ENCODE results near the gene MINDY4.

The MINDY4 gene

DNA sequence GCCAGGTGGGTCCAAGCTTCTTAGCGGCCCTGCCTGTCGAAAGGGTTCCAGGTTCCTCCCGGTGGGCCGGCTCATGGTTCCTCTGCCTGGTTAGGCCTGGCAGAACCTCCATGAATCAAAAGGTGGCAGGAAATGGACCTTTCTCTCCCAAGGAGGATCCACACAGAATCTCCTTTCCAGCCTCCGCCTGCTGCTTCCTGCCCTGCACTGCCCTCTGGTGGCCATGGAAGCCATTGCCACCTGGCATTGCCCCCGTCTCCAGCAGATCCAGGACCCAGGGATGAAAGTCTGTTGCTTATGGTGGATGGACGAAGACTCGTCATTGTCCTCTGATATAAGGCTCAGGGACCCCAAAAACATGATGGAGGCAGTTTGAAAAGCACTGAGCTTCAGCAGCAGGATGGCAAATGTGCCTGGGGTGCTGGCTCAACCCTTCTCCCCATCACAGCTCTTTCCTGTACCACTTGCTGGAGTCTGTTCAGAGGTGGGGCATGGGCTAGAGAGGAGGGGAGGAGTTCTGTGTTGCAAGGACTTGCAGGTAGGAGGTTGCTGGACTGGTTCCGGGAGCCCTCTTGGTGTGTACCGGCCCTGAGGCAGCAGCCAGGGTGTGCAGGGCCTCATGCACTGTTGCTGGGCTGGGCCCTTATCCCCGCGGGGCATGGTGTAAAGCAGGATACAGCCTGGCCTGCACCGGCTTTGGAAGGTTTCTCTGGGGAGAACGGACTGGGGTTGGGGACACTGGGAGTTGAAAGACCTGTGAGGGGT, 30.6 kb upstream of the MINDY4 start:
- DNase-seq, result peak; percentile 77
- in situ Hi-C loops (cut with MboI; ENCODE audit: low pct_unique_long_range_greater_than_20kb, low sequenced_read_pairs), result no loop called here

DNA sequence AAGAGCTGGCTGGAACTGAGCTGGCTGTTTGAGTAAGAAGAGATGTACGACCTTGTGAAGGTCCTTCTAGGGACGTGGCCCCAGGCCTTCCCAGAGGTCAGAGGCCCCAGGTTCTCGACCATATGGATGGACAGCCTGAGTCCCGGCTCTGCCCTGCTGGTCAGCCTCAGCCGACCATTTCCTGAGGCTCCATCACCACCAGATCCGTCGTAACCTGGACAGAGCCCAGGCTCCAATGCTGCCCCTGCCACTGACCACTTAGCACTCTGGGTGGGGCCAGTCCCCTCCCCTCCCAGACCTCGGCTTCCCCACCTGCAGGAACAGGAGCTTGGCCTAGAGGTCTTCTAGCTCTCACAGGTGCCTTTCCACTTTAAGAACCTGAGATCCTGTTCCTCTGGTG, 29.9 kb upstream of the MINDY4 start:
- in situ Hi-C loops (cut with MboI; ENCODE audit: low pct_unique_long_range_greater_than_20kb, low sequenced_read_pairs), result no loop called here
- DNase-seq, result no peak

DNA sequence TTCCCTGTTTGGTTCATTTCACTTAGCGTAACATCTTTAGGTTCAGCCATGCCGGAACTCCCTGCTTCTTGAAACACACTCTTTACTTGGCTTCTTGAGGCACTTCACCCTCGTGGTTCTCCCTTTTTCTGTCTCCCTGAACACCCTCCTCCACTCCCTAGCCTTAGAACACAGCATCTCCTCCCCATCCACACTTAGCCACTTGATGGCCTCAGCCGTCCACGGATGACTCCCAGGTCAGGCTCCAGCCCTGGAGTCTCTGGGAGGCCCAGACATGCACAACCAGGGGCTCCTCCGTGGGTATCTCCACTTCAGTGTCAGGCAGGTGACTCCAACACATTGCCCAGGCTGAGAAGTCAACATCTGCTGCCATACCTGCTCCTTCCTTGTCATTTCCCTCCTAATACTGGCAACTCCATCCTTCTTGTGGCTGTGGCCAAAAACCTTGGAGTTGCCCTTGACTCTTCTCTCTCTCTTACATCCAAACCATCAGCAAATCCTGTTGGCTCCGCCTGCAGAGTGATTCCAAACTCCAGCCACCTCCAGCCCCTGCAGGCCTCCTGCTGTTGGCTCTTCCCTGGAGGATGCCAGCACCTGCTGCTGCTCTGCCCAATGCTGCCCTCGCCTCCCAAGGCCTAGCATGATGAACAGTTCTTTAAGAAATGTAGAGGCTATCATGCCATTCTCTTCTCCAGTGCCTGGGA, 27.7 kb upstream of the MINDY4 start:
- no peak for DNase-seq
- in situ Hi-C loops (cut with MboI; ENCODE audit: low pct_unique_long_range_greater_than_20kb, low sequenced_read_pairs), result no loop called here

DNA sequence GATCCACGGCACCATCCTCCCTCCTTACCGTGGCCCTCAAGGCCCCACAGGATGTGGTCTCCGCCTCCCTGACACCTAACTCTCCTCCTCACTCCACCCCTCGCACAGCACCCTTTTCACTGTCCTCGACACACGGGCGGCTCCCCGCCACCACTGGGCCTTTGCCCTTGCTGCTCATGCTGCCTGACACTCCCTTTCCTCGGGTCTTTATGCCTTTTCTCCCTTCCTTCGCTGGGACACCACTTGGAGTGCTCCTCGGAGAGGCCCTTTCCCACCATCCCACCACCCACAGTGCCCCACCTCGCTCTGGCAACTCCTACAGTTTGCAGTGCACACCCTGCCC, 27.2 kb upstream of the MINDY4 start:
- no peak for DNase-seq
- in situ Hi-C loops (cut with MboI; ENCODE audit: low pct_unique_long_range_greater_than_20kb, low sequenced_read_pairs), result no loop called here

DNA sequence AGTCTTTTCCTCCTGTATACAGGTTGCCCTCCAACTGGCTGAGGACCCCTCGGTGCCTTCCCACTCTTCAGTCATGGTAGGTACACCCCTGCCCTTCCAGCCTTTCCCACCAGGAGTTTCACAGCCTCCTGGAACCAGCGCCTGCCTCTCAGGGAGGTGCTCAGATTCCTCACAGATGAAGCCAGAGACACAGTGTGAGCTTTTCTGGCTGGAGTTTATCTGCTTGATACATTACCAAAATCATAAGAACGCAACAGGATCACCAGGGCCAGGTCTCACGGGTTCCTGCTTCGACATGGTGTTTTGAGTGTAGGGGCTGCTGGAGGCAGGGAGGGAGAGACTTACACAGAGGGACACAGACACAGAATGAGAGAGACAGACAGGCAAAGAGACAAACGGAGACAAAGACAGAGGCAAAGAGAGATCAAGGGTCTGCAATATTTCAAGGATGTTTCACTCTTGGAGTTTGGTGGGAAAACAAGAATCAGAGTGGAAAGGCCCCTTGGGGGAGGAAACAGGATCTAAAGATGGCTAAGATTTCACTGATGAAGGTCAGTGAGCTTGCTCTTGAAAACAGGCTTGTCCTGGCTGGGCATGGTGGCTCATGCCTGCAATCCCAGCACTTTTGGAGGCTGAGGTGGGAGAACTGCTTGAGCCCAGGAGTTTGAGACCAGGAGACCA, 25.8 kb upstream of the MINDY4 start:
- in situ Hi-C loops (cut with MboI; ENCODE audit: low pct_unique_long_range_greater_than_20kb, low sequenced_read_pairs), result no loop called here

DNA sequence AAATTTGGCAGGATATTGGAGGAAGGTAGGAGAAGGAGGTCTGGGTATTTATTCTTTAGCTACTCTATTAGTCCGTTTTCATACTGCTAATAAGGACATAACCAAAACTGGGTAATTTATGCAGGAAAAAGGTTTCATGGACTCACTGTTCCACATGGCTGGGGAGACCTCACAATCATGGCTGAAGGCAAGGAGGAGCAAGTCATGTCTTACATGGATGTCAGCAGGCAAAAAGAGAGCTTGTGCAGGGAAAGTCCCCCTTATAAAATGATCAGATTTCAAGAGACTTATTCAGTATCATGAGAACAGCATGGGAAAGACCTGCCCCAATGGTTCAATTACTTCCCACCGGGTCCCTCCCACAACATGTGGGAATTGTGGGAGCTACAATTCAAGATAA, 21.2 kb upstream of the MINDY4 start:
- no peak for DNase-seq
- in situ Hi-C loops (cut with MboI; ENCODE audit: low pct_unique_long_range_greater_than_20kb, low sequenced_read_pairs), result no loop called here

More for the DNA sequence above, 25.8 kb upstream of the MINDY4 start:
- DNase-seq, result no peak

DNA sequence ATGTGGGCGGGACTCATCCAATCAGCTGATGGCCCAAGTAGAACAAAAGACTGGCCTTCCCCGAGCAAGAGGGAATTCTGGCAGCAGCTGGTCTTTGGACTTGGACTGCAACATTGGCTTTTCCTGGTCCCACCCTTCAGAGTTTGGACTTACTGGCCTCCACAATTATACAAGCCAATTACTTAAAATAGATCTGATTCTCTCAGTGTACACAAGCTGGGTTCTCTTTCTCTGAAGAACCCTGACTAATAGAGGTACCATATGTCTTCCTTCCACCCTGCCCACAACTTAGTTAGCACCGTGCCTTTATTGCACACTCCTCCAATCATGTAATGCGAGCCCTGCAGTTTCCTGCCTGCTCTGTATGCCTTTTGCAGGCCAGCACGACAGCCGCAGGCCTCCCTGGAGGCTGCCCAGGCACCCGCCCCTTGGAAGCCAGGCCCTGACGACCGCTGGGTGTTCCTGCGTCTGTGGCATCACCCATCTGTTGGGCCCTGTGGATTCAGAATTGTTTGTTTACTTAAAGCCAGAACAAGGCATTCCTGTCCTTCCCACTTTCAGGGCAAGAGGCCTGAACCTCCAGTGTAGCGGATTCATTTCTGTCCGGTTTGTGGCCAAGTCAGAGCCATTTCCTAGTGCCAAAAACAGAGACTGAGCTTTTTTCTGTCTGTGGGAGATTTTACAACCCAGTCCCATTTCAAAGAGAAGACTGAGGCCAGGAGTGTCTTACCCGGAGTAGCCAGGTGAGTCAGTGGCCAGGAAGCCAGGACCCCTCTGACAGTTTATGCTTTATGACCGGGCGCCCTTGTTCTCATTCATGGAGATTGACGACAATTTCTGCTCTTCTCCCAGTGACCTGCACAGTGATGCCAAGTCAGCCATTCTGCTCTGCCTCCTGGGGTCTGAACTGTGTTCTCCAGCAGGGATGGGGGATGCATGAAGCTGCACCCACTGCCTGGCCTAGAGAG, 20.2 kb upstream of the MINDY4 start:
- in situ Hi-C loops (cut with MboI; ENCODE audit: low pct_unique_long_range_greater_than_20kb, low sequenced_read_pairs), result no loop called here
- no peak for DNase-seq

DNA sequence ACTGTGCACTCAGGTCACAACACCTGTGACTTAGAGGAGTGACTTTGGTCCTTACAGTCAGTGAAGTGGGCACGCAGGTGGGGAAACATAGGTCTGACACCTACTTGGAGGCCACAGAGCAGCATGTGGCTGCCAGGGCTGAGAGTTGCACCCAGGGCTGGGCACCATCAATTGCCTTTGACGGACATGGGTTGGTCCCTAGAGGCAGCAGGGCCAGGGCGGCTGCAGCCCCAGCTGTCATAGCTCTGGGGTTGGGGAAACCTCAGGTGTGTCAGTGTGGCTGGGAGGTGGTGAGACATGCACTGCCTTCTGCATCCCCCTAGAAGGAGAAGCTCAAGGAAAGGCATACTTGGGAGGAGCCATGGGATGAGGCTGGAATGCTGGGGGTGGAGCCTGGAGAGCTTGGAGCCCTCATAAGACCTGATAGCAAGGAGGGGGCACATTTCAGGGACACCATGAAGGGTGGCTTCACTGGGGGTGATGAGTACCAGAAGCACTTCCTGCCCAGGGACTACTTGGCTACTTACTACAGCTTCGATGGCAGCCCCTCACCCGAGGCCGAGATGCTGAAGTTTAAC, 19.4 kb upstream of the MINDY4 start, which contains the start of gene INMT:
TSS of gene INMT (plus strand) at position 440 of the 578 bp plus-strand sequence. CDS start at position 456, 16 bp downstream.
- no peak for DNase-seq
- in situ Hi-C loops (cut with MboI; ENCODE audit: low pct_unique_long_range_greater_than_20kb, low sequenced_read_pairs), result no loop called here

DNA sequence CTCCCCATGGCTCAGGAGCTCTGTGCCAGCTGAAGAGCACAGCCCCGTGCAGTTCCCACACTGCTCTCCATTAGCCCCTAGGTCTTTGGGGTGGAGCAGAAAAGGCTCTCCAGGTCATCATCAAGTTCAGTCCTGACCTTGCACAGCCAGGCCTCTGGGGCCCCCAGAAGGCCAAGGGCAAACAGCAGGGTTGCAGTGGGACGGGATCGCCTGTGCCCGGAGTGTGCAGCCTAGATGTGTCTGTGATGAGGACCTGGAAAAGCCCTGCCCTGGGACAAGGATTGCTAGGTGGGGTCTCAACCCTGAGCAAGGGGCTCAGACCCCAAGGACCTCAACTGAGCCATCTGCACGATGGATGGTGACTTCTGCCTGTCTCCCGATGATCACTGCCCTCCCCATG, 18.7 kb upstream of the MINDY4 start:
- DNase-seq, result no peak
- in situ Hi-C loops (cut with MboI; ENCODE audit: low pct_unique_long_range_greater_than_20kb, low sequenced_read_pairs), result no loop called here

DNA sequence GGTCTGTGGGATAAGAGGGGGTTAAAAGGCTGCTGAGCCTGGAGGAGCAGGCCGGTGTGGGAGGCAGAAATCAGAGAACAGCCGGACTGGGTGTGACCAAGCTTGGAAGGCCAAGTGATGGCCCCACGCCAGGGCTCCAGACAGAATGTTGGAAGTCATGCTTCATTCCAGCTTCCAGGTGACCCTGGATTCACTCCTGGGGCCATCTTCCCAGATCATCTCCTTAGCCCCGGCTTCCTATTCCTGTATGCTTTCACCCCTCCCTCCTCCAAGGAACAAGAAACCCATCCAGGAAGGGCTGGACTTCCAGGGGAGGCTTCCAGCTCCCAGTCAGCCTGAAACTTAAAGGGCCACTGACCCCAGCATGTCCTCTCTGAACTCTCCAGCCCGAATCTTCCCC, 18.2 kb upstream of the MINDY4 start:
- in situ Hi-C loops (cut with MboI; ENCODE audit: low pct_unique_long_range_greater_than_20kb, low sequenced_read_pairs), result no loop called here
- DNase-seq, result no peak

DNA sequence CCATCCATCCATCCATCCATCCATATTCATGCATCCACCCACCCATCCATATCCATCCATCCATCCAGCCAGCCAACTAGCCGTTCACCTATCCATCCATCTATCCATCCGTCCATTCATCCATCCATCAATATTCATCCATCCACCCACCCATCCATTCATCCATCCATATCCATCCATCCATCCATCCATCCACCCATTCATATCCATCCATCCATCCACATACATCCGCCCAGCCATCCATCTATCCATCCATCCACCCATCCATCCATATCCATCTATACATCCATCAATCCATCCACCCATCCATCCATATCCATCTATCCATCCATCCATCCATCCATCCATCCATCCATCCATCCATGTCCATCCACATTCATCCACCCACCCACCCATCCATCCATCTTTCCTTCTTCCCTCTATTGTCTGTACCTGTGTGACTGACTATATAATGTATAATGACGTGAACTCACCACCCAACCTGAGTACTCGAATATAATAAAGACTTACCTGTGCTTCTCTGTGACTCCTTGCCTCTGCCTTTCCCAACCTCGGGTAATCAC, 16.8 kb upstream of the MINDY4 start:
- in situ Hi-C loops (cut with MboI; ENCODE audit: low pct_unique_long_range_greater_than_20kb, low sequenced_read_pairs), result no loop called here
- no peak for DNase-seq

DNA sequence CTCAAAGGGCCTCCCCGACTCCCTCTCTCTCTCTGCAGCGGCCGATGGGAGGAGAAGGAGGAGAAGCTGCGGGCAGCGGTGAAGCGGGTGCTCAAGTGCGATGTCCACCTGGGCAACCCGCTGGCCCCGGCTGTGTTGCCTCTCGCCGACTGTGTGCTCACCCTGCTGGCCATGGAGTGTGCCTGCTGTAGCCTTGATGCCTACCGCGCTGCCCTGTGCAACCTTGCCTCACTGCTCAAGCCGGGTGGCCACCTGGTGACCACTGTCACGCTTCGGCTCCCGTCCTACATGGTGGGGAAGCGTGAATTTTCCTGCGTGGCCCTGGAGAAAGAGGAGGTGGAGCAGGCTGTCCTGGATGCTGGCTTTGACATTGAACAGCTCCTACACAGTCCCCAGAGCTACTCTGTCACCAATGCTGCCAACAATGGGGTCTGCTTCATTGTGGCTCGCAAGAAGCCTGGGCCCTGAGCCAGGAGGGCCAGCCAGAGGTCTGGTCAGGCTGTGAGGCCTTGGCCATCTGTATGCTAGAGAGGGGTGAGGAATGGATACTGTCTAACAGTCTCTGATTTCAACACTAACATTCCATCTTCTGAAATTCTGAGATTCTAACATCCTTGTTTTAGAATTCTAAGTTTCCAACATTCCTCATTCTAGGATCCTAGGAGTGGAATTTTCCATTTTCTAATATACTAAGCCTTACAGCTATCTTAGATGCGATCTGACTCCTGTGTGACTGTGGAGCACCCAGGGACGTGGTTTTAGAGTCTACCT, 15.6 kb upstream of the MINDY4 start:
- in situ Hi-C loops (cut with MboI; ENCODE audit: low pct_unique_long_range_greater_than_20kb, low sequenced_read_pairs), result no loop called here
- DNase-seq, result no peak

DNA sequence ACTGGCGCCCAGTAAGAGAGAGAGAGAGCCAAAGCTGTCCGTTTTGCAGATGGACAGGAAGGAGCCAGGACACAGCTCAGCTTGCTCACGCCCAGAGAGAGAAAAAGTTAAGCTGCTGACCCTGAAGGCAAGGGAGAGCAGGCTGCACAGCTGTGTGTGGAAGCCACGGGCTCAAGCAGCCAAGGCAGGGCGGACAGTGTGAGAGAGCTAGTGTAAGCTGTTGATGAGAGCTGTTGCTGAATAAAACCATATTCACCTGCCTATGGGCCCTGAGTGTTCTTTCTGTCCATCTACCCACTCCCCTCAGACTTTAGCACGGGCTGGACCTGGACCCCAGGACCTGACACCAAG, 13.9 kb upstream of the MINDY4 start:
- in situ Hi-C loops (cut with MboI; ENCODE audit: low pct_unique_long_range_greater_than_20kb, low sequenced_read_pairs), result no loop called here
- DNase-seq, result no peak

DNA sequence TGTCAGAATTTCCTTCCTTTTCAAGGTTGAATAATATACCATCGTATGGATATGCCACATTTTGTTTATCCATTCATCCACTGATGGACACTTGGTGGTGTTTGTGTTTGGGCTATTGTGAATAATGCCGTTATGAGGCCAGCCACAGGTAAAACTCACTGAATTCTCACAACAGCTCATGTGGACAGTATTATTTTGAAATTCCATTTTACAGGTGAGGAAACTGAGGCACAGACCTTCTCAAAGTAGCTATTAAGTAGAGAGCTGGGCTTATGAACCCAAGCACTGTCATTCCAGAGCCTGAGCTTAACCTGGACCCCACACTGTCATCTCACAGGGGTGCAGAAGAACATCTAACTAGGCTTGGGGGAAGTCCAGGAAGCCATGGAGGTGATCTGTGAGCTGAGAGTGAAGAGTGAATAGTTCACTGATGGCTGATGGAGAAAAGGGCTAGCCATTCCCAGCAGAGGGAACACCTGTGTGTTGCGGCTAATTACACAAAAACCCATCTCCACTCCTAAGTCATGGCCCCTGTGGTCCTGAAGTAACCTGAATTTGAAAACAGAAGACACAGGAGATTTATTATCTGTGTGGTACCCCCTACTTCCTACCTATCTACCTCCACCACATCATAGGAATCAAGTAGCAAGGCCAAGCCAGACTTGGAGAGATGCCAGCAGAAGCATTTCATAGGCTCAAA, 10.6 kb upstream of the MINDY4 start:
- in situ Hi-C loops (cut with MboI; ENCODE audit: low pct_unique_long_range_greater_than_20kb, low sequenced_read_pairs), result no loop called here
- DNase-seq, result no peak

DNA sequence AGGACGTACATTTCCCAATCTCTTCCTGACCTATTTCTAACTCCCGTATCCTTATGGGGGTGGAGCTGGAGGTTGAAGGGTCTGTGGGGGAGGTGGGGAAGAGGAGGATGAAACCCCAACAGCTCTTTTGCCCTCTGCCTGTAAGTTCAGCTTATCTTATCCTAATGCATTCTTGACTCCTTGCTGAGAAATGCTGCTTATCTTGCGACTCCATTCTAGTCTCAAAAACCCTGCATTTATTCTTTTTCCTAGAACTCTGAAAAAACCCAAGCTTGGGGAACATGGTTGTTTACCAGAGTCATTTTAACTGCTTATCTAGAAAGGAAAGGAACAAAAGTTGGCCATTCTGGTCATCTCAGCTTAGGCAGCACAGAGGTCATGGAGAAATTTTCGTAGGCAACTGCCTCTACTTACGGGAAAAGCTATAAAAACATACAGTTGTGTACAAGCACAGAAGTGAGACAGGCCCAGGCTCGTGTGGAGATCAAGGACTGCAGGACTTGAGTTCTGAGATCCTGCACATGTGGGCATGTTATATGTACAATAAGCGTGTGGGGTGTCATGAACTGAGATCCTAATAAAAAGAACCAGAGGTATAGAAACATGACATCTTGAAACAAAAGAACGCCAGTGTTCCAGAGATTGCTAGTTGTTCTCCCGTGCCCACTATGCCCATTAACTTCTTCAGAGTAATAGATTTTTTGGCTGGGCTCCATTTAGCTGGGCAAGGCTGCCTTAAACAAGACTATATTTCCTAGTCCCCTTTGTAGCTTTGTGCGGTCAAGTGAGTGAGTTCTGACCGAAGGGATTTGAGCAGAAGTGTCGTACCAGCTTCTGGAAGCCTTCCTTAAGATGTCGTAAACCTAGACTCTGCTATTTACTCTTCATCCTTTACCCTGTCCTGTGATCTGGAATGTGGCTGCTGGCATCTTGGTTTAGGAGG, 9.7 kb upstream of the MINDY4 start:
- in situ Hi-C loops (cut with MboI; ENCODE audit: low pct_unique_long_range_greater_than_20kb, low sequenced_read_pairs), result no loop called here
- no peak for DNase-seq
